HCT116 (cell line): Measurements from ENCODE around the gene CDC42EP3. TPM values are rescaled to one million over a fixed set of nuclear protein-coding genes. Genes with fewer than 3 reads are reported as not detected.

Experiments used
- ATAC-seq: fragments of 200-7000 bp; cut with Tn5 transposase; 2 replicates; pipeline ENCODE4 v1.9.1; 2020; ENCODE audit warnings: mild to moderate bottlenecking, moderate library complexity
- BruUV-seq: library from RNA; stranded (reverse); fragments of 400-500 nt; replicated peaks from 2 replicates; lab custom pipeline; 2021; lab: Mats Ljungman, UMichigan
- CTCF ChIA-PET: fragments of 300-600 bp; sonication (Branson Sonifier 250); formaldehyde crosslinking; loops from one replicate; lab custom pipeline; 2021; ENCODE audit warnings: antibody characterized with exemption; lab: Charles Lee
- POLR2A ChIA-PET: fragments of 300-600, 350-600 bp; sonication (Branson Sonifier 250); formaldehyde crosslinking; loops from one replicate; lab custom pipeline; 2021; ENCODE audit warnings: antibody characterized with exemption; lab: Charles Lee
- RAD21 ChIA-PET, 2 experiments: fragments of 300-600 bp; sonication (Branson Sonifier 250); formaldehyde crosslinking; loops; one replicate each; lab custom pipeline; 2023; ENCODE audit warnings: low total read pairs in 2 of 2; ENCODE audit not compliant: uncharacterized antibody in 2 of 2, unreplicated experiment in 2 of 2, low non-redundant PET in 1 of 2; lab: Charles Lee
- DNase-seq: peaks from one replicate; pipeline ENCODE4 v3.0.0-alpha.2; 2010; ENCODE audit warnings: low read depth, low spot score
- H2AFZ ChIP-seq: fragments of 200-600 bp; shearing (Covaris generic), sonication (generic); 2 replicates; pipeline ENCODE4 v1.6.1; 2017; ENCODE audit warnings: low read depth, mixed run types, mixed read lengths, antibody characterized with exemption, low read length; ENCODE audit not compliant: poor library complexity, severe bottlenecking
- H3K27ac ChIP-seq: 2 replicates; pipeline ENCODE4 v1.5.1; 2012; ENCODE audit warnings: low read depth, low read length
- H3K27me3 ChIP-seq: fragments of 200-600 bp; sonication (generic); 2 replicates; pipeline ENCODE4 v1.6.1; 2016; ENCODE audit warnings: mixed run types, low read length, mixed read lengths; ENCODE audit not compliant: insufficient read depth
- H3K36me3 ChIP-seq, 2 experiments: fragments of 200-500 bp in 1 of 2; fragments of 200-600 bp in 1 of 2; sonication (Bioruptor generic) in 1 of 2; sonication (generic) in 1 of 2; 2 replicates each; pipeline versions ENCODE4 v1.5.1 to v1.6.1; 2014 to 2016; ENCODE audit warnings: low read length in 2 of 2, inconsistent platforms in 1 of 2, mixed read lengths in 1 of 2, mixed run types in 1 of 2; ENCODE audit not compliant: insufficient read depth in 2 of 2, control insufficient read depth in 1 of 2
- H3K4me1 ChIP-seq, 2 experiments: fragments of 200-600 bp in 1 of 2; sonication (generic) in 1 of 2; 2 replicates each; pipeline versions ENCODE4 v1.5.1 to v1.6.1; 2012 to 2017; ENCODE audit warnings: low read length in 2 of 2, inconsistent platforms in 1 of 2, mild to moderate bottlenecking in 1 of 2, mixed read lengths in 1 of 2, mixed run types in 1 of 2, moderate library complexity in 1 of 2; ENCODE audit not compliant: insufficient read depth in 2 of 2, control insufficient read depth in 1 of 2
- H3K4me2 ChIP-seq: fragments of 200-600 bp; sonication (generic); 2 replicates; pipeline ENCODE4 v1.6.1; 2017; ENCODE audit warnings: mixed run types, low read length, mixed read lengths
- H3K4me3 ChIP-seq, 2 experiments: fragments of 200-600 bp in 1 of 2; sonication (generic) in 1 of 2; replicated peaks in 1 of 2; 2 replicates each; pipeline ENCODE4 v1.5.1; 2011 to 2016; ENCODE audit warnings: low read length in 2 of 2, control low read depth in 1 of 2, low read depth in 1 of 2, mild to moderate bottlenecking in 1 of 2, mixed read lengths in 1 of 2, mixed run types in 1 of 2
- H3K79me2 ChIP-seq: fragments of 200-600 bp; sonication (generic); 2 replicates; pipeline ENCODE4 v1.6.1; 2017; ENCODE audit warnings: mild to moderate bottlenecking, mixed run types, low read length, moderate library complexity, mixed read lengths; ENCODE audit not compliant: insufficient read depth
- H3K9ac ChIP-seq: fragments of 200-600 bp; sonication (generic); 2 replicates; pipeline ENCODE4 v1.6.1; 2016; ENCODE audit warnings: low read length, mixed read lengths
- H3K9me2 ChIP-seq: fragments of 200-600 bp; sonication (generic), shearing (Covaris generic); 2 replicates; pipeline ENCODE4 v1.6.1; 2017; ENCODE audit warnings: mixed run types, mild to moderate bottlenecking, moderate library complexity; ENCODE audit not compliant: insufficient read depth
- H3K9me3 ChIP-seq, 2 experiments: fragments of 200-500 bp in 1 of 2; fragments of 200-600 bp in 1 of 2; sonication (Bioruptor generic) in 1 of 2; sonication (generic) in 1 of 2; 2 replicates each; pipeline ENCODE4 v1.6.1; 2014 to 2017; ENCODE audit warnings: low read length in 2 of 2, mixed read lengths in 2 of 2, inconsistent platforms in 1 of 2, low read depth in 1 of 2, mild to moderate bottlenecking in 1 of 2, mixed run types in 1 of 2, moderate library complexity in 1 of 2; ENCODE audit not compliant: control insufficient read depth in 1 of 2, insufficient read depth in 1 of 2
- H4K20me1 ChIP-seq: fragments of 200-600 bp; sonication (generic), shearing (Covaris generic); 2 replicates; pipeline ENCODE4 v1.6.1; 2017; ENCODE audit warnings: mixed run types, mild to moderate bottlenecking, moderate library complexity; ENCODE audit not compliant: insufficient read depth
- ATF3 ChIP-seq: IDR thresholded peaks from 2 replicates; pipeline ENCODE4 v1.6.1; 2012
- CEBPB ChIP-seq: IDR thresholded peaks from 2 replicates; pipeline ENCODE4 v1.6.1; 2012; ENCODE audit warnings: low read depth
- ELF1 ChIP-seq: IDR thresholded peaks from 2 replicates; pipeline ENCODE4 v1.6.1; 2012; ENCODE audit warnings: low read depth, borderline replicate concordance
- FOSL1 ChIP-seq: IDR thresholded peaks from 2 replicates; pipeline ENCODE4 v1.6.1; 2012; ENCODE audit warnings: low read depth
- JUND ChIP-seq: IDR thresholded peaks from 2 replicates; pipeline ENCODE4 v1.6.1; 2012
- POLR2AphosphoS5 ChIP-seq: IDR thresholded peaks from 2 replicates; pipeline ENCODE4 v1.6.1; 2011; ENCODE audit warnings: mild to moderate bottlenecking, low read depth, low read length, moderate library complexity
- RAD21 ChIP-seq: IDR thresholded peaks from 2 replicates; pipeline ENCODE4 v1.6.1; 2012; ENCODE audit warnings: low read depth, mild to moderate bottlenecking
- TCF7L2 ChIP-seq: IDR thresholded peaks from 2 replicates; pipeline ENCODE4 v1.7.0; 2011; ENCODE audit warnings: borderline replicate concordance, inconsistent platforms; ENCODE audit not compliant: insufficient read depth, insufficient read length; ENCODE audit errors: extremely low read depth
- YY1 ChIP-seq: IDR thresholded peaks from 2 replicates; pipeline ENCODE4 v1.6.1; 2011; ENCODE audit warnings: low read length, low read depth, moderate library complexity, mild to moderate bottlenecking; ENCODE audit not compliant: insufficient replicate concordance; ENCODE audit errors: extremely low read depth
- ZFX ChIP-seq: fragments of 450-650 bp; IDR thresholded peaks from 2 replicates; pipeline ENCODE4 v1.6.1; 2017
- intact Hi-C: fragments of 100-400 bp; cut with micrococcal nuclease; formaldehyde crosslinking; loops from 2 replicates; pipeline ENCODE4 v1.10.0; 2022
- total RNA-seq: library from RNA; stranded (reverse); gene quantifications from one replicate; pipeline ENCODE4 v1.2.1, GENCODE V29; 2021; ENCODE audit not compliant: unreplicated experiment
- TF ChIP-seq, protein P1 (sequence below): IDR thresholded peaks from 2 replicates; pipeline ENCODE4 v1.6.1; 2012; ENCODE audit warnings: low read depth
- TF ChIP-seq, protein P2 (sequence below), 3 experiments: fragments of 200-600 bp in 1 of 3; sonication (generic) in 1 of 3; IDR thresholded peaks in 2 of 3; conservative IDR thresholded peaks in 1 of 3; 2 replicates each; pipeline ENCODE4 v1.5.1; 2012 to 2017; ENCODE audit warnings: low read depth in 2 of 3, low read length in 2 of 3, antibody characterized with exemption in 1 of 3, borderline replicate concordance in 1 of 3, control low read depth in 1 of 3, mild to moderate bottlenecking in 1 of 3, mixed read lengths in 1 of 3, mixed run types in 1 of 3, moderate library complexity in 1 of 3; ENCODE audit not compliant: insufficient read depth in 1 of 3

Gene CDC42EP3
- total RNA-seq, 1 experiment from 2014 or later = 38.2 TPM

DNA sequence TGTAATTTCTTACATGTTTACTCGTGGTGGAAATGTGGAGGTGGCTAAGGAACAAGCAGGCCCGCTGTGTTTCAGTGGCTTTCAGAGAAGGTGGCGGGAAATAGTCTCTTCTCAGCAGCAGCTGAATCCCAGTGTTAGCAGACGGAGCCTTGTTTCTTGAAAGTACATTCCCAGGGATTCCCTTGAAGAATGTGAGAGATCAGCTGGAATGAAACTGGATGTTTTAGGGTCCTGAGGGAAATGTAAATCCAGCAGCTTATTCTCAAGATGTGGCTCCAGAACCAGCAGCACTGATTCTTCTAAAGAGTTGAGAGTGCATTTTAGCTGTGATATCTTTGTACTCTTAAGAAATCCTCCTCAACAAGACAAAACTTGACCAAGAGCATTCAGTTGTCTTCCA lies 59.1 kb downstream of the CDC42EP3 start:
- intact Hi-C loops = no loop called here
- Histone ChIP-seq H2AFZ (no peak overlapping the region), H3K4me1 (no peaks in the 10 kb centered on the region), H3K4me3 (no peak overlapping the region), H3K79me2 (no peaks in the 10 kb centered on the region), H3K27me3 (no peaks in the 10 kb centered on the region), H3K36me3 (no peaks in the 10 kb centered on the region), H3K4me2 (no peak overlapping the region), H3K27ac (no peak overlapping the region), H3K9ac (no peak overlapping the region), H4K20me1 (no peaks in the 10 kb centered on the region), H3K9me3 (no peaks in the 10 kb centered on the region), H3K9me2 (no peaks in the 10 kb centered on the region)
- ChIA-PET CTCF (no interaction called here), RAD21 (no interaction called here), POLR2A (no interaction called here)
- DNase-seq = no peak
- ATAC-seq = no peak
- no TSS peak for BruUV-seq
- TF ChIP-seq ATF3 (no peak), POLR2AphosphoS5 (no peak), JUND (no peak), TCF7L2 (no peak), YY1 (no peak), RAD21 (no peak), ELF1 (no peak), FOSL1 (no peak), ZFX (no peak), CEBPB (no peak)
- TF ChIP-seq, protein P1, sequence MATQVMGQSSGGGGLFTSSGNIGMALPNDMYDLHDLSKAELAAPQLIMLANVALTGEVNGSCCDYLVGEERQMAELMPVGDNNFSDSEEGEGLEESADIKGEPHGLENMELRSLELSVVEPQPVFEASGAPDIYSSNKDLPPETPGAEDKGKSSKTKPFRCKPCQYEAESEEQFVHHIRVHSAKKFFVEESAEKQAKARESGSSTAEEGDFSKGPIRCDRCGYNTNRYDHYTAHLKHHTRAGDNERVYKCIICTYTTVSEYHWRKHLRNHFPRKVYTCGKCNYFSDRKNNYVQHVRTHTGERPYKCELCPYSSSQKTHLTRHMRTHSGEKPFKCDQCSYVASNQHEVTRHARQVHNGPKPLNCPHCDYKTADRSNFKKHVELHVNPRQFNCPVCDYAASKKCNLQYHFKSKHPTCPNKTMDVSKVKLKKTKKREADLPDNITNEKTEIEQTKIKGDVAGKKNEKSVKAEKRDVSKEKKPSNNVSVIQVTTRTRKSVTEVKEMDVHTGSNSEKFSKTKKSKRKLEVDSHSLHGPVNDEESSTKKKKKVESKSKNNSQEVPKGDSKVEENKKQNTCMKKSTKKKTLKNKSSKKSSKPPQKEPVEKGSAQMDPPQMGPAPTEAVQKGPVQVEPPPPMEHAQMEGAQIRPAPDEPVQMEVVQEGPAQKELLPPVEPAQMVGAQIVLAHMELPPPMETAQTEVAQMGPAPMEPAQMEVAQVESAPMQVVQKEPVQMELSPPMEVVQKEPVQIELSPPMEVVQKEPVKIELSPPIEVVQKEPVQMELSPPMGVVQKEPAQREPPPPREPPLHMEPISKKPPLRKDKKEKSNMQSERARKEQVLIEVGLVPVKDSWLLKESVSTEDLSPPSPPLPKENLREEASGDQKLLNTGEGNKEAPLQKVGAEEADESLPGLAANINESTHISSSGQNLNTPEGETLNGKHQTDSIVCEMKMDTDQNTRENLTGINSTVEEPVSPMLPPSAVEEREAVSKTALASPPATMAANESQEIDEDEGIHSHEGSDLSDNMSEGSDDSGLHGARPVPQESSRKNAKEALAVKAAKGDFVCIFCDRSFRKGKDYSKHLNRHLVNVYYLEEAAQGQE = no peak
- TF ChIP-seq, protein P2, sequence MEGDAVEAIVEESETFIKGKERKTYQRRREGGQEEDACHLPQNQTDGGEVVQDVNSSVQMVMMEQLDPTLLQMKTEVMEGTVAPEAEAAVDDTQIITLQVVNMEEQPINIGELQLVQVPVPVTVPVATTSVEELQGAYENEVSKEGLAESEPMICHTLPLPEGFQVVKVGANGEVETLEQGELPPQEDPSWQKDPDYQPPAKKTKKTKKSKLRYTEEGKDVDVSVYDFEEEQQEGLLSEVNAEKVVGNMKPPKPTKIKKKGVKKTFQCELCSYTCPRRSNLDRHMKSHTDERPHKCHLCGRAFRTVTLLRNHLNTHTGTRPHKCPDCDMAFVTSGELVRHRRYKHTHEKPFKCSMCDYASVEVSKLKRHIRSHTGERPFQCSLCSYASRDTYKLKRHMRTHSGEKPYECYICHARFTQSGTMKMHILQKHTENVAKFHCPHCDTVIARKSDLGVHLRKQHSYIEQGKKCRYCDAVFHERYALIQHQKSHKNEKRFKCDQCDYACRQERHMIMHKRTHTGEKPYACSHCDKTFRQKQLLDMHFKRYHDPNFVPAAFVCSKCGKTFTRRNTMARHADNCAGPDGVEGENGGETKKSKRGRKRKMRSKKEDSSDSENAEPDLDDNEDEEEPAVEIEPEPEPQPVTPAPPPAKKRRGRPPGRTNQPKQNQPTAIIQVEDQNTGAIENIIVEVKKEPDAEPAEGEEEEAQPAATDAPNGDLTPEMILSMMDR (IDR thresholded peaks at IDR 0.05 in 2 of 3, conservative IDR thresholded peaks at IDR 0.05 in 1 of 3; ENCODE audit: borderline replicate concordance in 1 of 3, insufficient read depth in 1 of 3, low read depth in 2 of 3, low read length in 2 of 3) = no peak
